Hepatic stellate cell (primary cell): ENCODE results near the gene PNKD.
A peak's percentile ranks its signal among the peaks of the same experiment; 100 is the strongest.

Experiments used
- DNase-seq: peaks from one replicate; pipeline ENCODE4 v3.0.0; 2011; ENCODE audit warnings: low spot score

PNKD gene

GRCh38 chr2:218256612-218257350, 13.5 kb upstream of the PNKD start:
- DNase-seq, result no peak

DNA sequence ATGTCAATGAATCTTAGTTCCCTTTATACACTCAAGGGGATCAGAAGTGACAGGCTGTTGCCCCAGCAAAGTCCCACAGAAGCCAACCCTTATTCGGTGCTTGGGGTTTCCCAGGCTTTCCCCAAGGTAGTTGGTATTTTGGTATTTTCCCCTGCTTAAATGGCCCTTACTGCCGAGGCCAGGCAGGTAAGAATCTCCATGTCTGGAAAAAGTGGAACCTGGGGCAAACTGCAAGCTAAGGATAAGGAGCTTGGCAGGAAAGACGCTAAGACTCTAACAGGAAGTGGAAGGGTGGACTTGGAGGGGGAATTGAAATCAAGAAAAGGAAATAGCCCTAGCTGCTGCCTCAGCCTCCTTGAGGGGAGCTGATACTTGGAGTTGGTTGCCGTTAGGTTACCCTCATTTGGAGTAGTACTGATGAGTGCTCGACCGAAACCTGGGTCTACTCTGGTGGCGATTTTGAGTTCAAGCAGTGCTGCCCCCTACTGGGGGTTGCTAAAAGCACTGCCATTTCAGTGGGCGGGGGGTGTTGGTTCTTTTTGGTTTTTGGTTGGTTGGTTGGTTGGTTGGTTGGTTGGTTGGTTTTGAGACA, 12.8 kb upstream of the PNKD start:
- no peak for DNase-seq

- peak; percentile 88 for DNase-seq
Observed at GRCh38 chr2:218259099-218259961, 11.0 kb upstream of the PNKD start.

DNA sequence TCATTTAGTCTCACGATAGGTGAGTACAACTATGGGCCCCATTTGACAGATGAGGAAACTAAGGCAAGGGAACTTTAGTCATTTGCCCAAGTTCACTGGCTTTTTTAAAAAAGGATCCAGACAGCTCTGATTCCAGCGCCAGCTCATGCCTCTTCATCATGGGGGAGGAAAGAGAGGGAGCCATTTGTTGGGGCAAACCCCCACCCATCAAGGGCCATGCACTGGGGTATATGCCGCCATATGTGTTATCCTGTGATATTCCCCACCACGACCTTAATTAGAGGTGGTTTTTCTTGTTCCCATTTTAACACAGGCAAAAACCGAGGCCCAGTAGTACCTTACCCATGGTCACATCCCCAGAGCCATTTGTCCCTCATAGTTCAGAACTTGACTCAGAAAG, 10.2 kb upstream of the PNKD start:
- no peak for DNase-seq

- DNase-seq, result no peak
Observed at GRCh38 chr2:218260742-218261422, 9.4 kb upstream of the PNKD start, which contains the start of gene GPBAR1. Gene GPBAR1 (plus strand): TSS chr2:218261015. CDS start chr2:218262725, 1,710 bp downstream.

- DNase-seq, result no peak
Observed at GRCh38 chr2:218261423-218262236, 8.7 kb upstream of the PNKD start.

GRCh38 chr2:218262237-218262600, 8.1 kb upstream of the PNKD start:
- no peak for DNase-seq

GRCh38 chr2:218262631-218263586, 7.4 kb upstream of the PNKD start:
- DNase-seq, result no peak

DNA sequence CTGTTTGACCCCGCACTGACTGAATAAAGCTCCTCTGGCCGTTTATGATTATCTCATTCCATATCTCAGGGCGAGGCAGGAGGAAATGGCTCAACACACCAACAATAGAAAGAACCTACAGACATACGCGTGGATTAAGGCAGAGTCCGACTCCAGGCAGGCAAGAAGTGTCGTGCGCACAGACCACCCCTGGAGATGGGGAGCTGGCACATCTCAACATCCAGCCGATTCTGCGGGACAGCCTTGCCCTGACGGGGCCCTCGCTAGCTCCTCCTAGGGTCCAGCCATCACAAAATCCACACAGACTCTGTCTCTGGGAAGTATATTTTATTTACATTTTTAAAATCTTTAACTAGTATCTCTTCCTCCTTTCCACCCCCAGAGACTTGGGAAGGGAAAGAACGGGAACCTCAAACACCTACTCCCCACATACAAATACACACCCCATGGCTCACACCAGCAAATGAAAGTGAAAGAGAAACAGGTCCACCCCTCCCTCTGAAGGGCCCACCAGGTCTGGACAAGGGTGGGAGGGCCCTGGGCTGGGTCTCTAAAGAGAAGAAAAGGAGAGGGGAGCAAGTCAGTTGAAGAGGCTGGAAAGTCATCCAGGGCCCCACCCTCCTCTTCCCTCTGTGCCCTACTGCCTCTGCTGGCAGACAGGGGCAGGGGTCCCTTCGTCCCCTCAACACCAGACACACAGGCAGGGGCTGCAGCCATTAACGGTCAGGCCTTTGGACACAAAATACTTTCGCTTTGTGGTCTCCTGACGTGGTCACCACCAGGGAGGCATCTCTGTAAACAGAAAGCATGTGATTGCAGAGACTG, 6.3 kb upstream of the PNKD start:
- DNase-seq, result peak; percentile 68

DNA sequence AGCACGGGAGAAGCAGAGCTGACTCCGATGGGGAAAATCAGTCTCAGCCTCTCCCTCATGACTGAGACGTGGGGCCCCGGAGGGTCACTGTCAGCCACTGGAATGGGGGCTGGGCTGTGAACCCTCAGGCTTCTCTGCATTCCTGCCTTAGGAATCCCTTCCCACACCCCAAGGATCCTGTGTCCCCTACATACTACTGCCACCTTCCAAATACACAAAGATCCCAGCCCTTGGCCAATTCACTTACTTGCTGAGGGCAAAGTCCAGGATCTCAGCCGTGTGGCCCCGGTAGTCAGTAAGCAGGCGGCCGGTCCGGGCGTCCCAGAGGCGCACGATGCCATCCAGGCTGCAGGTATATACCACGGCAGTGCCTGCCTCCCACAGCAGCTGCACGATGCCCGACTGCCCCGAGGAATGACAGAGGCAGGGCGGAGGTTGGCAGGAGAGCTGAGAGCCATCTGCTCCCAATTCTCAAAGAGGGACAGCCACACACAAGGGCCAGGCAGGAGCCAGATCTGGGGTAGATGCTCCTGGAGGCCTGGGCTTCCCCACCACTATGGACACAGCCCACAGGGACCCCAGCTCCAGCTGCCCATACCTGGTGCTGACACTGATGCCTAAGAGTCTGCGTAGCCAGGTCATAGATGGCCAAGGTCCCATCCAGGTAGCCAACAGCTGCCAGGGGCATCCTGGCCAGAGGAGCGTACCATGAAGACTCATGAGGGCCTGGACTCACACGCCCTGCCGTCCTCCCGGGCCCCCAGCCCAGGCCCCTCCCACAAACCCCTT, 5.4 kb upstream of the PNKD start:
- DNase-seq, result peak; percentile 48

DNA sequence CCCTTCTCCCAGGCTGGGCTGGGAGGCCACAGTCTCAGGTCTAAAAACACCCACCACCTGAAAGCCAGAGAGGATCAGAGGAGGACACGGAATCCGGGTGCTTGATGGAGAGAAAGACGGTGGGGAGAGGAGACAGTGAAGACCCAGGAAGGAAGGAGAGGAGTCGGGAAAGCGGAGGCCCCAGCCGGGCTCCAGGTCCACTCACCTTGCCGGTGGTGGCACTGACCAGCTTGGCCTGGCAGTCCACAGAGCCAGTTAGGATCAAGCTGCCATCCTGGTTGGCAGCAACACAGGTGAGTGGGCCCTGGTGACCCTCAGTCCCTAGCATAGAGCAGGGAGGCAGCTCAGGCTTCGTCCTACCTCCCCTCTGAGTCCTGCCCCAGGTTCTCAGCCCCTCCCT, 4.7 kb upstream of the PNKD start:
- DNase-seq, result no peak

GRCh38 chr2:218266316-218266979, 3.9 kb upstream of the PNKD start:
- DNase-seq, result no peak

GRCh38 chr2:218267259-218267658, 3.1 kb upstream of the PNKD start:
- no peak for DNase-seq

DNA sequence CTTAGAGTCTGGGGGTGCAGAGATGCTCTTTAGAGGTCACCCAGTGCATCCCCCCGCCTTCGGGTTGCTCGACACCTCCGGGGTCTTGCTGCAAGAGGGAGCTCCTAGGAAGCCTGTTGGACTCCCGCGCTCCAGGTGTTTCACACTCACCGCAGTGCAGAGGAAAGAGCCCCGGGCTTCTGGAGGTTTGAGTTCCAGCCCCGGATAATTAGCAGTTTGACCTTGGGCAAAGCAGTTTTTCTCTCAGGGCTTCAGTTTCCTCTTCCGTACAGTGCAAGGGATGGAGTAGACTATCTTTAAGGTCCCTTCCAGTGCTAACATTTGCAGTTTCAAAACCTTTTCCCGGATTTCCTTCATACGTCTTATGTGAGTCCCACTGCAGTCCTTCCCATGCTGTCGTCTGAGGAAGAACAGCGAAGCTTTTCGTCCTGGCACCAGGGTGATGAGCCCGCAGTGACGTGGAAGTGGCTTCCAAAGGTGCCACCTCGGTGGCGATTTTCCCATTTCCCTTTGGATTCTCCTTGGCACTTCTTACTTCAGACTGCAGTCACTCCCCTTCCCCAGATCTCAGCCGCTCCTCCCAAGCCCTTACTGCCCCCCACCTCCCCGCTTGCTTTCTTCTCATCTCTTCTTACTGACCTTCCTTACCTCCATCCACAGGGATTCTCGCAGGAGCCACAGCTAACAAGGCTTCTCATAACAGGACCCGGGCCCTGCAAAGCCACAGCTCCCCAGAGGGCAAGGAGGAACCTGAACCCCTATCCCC, 585 bp downstream of the PNKD start:
- no peak for DNase-seq

GRCh38 chr2:218271487-218271797, 1.1 kb downstream of the PNKD start:
- no peak for DNase-seq

DNA sequence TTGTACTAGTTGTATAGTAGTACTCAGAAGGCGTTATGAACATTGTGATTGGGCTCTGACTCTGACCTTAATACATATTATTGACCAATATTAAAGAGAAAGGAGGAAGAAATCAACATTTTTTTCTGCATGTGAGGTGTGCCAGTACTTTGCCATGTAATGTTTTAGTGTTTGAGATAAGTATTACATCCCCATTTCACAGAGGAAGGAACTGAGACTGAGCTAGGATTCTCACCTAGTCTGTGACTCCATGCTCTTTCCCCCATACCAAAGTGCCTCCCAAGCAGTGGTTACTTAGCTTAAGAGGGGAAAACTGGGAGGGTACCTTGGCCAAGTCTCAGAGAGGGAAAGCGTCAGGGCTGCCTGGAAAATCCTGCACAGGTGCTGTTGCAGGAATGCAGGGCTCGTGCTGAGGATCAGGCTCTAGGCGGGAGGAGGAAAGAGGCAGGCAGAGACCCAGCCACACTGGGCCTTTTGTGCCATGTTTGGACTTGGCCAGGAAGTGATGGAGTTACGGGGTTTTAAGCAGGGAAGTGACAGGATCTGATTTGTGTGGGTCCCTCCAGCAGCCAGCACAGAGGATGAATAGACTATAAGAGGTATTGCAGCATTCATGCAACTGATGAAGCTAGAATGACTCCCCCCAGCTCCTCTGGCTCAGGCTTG, 1.7 kb downstream of the PNKD start:
- DNase-seq, result no peak
